ENCODE results near the gene RER1. TPM values are rescaled to one million over a fixed set of nuclear protein-coding genes. Genes with fewer than 3 reads are reported as not detected.
"Not testable (repeated sequence)": the region's sequence is repeated elsewhere in the genome, so short reads cannot be mapped to it uniquely, and the experiment has no call there.

RER1 gene
- total RNA-seq, 2 experiments from 2014 or later, result 60.5 to 138 TPM

DNA sequence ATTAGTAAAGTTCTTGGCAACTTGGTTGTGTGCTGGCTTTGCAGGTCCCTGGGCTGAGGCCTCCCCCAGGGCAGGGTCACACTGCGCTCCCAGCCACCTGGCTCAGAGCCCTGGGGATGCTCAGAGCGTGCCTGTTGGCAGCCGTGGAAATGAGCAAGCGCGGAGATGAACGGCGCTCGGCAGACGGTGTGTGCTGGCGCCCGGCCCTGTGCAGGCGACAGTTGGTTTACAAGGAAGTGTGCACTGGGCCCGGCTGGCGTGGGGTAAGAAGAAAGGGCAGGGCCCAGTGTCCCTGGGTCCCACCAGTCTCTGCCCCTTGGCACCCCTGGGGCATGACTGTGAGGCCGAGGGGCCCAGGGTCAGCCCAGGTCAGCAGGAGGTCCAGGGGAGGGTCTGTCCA, 46.4 kb downstream of the RER1 start:
- Histone ChIP-seq H2AFZ (ENCODE audit: low read length) (no peak overlapping the region), H4K20me1 (ENCODE audit: insufficient read depth, low read length) (no peaks in the 10 kb centered on the region; the same call in 1 of the 2 replicates), H3K4me1 (ENCODE audit: insufficient read depth, low read length, poor library complexity, severe bottlenecking) (peaks cover 5% of the 10 kb centered on the region), H3K79me2 (ENCODE audit: insufficient read depth, low read depth, low read length) (no peaks in the 10 kb centered on the region), H3K4me3 (ENCODE audit: low read depth, low read length, poor library complexity, severe bottlenecking) (no peak overlapping the region), H3K9me3 (ENCODE audit: low read length) (no peaks in the 10 kb centered on the region), H3K27ac (ENCODE audit: low read depth, low read length, poor library complexity, severe bottlenecking) (no peak overlapping the region), H3K4me2 (ENCODE audit: low read length) (no peak overlapping the region), H3K9me2 (ENCODE audit: insufficient read depth, low read length) (no peaks in the 10 kb centered on the region), H3K36me3 (ENCODE audit: insufficient read depth, low read length) (no peaks in the 10 kb centered on the region)
- DNase-seq (ENCODE audit: low spot score), result no peak
- TF ChIP-seq, protein P1, sequence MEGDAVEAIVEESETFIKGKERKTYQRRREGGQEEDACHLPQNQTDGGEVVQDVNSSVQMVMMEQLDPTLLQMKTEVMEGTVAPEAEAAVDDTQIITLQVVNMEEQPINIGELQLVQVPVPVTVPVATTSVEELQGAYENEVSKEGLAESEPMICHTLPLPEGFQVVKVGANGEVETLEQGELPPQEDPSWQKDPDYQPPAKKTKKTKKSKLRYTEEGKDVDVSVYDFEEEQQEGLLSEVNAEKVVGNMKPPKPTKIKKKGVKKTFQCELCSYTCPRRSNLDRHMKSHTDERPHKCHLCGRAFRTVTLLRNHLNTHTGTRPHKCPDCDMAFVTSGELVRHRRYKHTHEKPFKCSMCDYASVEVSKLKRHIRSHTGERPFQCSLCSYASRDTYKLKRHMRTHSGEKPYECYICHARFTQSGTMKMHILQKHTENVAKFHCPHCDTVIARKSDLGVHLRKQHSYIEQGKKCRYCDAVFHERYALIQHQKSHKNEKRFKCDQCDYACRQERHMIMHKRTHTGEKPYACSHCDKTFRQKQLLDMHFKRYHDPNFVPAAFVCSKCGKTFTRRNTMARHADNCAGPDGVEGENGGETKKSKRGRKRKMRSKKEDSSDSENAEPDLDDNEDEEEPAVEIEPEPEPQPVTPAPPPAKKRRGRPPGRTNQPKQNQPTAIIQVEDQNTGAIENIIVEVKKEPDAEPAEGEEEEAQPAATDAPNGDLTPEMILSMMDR (conservative IDR thresholded peaks at IDR 0.05; ENCODE audit: low read length), result no peak
- TF ChIP-seq EZH2phosphoT487 (IDR thresholded peaks at IDR 0.05; ENCODE audit: borderline replicate concordance, low read depth, low read length), result no peak
- intact Hi-C loops (cut with micrococcal nuclease; ENCODE audit: unreplicated experiment), result no loop called here
- CTCF ChIA-PET (ENCODE audit: unreplicated experiment), result no interaction called here
- POLR2A ChIA-PET, result no interaction called here
- no TSS peak for BruUV-seq (replicated peaks)

DNA sequence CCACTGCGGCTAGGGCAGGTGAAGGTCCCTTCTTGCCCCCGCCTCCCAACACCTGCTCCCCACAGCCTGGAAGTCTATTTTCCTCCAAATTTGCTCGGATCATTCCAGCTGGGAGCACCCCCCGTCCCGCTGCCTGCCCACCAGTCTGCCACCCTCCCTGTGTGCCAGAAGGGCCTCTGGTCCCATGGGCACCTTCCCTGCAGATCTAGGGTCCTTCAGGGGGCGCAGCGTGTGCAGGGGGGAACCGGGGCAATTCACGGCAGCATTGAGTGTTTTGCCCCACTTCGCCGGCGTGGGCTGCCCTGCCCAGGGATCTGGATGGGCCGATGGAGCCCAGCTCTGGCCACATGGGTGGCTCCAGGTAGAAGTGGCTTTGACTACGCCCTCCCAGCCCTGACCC, 47.0 kb downstream of the RER1 start:
- Histone ChIP-seq H3K27ac (ENCODE audit: low read depth, low read length, poor library complexity, severe bottlenecking) (no peak overlapping the region), H4K20me1 (ENCODE audit: insufficient read depth, low read length) (no peaks in the 10 kb centered on the region; the same call in 1 of the 2 replicates), H3K4me1 (ENCODE audit: insufficient read depth, low read length, poor library complexity, severe bottlenecking) (peaks cover 5% of the 10 kb centered on the region), H3K36me3 (ENCODE audit: insufficient read depth, low read length) (no peaks in the 10 kb centered on the region), H2AFZ (ENCODE audit: low read length) (no peak overlapping the region), H3K79me2 (ENCODE audit: insufficient read depth, low read depth, low read length) (no peaks in the 10 kb centered on the region), H3K9me2 (ENCODE audit: insufficient read depth, low read length) (no peaks in the 10 kb centered on the region), H3K4me2 (ENCODE audit: low read length) (no peak overlapping the region), H3K9me3 (ENCODE audit: low read length) (no peaks in the 10 kb centered on the region), H3K4me3 (ENCODE audit: low read depth, low read length, poor library complexity, severe bottlenecking) (no peak overlapping the region)
- BruUV-seq (replicated peaks), result no TSS peak
- intact Hi-C loops (cut with micrococcal nuclease; ENCODE audit: unreplicated experiment), result no loop called here
- CTCF ChIA-PET (ENCODE audit: unreplicated experiment), result no interaction called here
- TF ChIP-seq, protein P1 (conservative IDR thresholded peaks at IDR 0.05; ENCODE audit: low read length), result no peak
- TF ChIP-seq EZH2phosphoT487 (IDR thresholded peaks at IDR 0.05; ENCODE audit: borderline replicate concordance, low read depth, low read length), result no peak
- POLR2A ChIA-PET, result no interaction called here
- DNase-seq (ENCODE audit: low spot score), result no peak

DNA sequence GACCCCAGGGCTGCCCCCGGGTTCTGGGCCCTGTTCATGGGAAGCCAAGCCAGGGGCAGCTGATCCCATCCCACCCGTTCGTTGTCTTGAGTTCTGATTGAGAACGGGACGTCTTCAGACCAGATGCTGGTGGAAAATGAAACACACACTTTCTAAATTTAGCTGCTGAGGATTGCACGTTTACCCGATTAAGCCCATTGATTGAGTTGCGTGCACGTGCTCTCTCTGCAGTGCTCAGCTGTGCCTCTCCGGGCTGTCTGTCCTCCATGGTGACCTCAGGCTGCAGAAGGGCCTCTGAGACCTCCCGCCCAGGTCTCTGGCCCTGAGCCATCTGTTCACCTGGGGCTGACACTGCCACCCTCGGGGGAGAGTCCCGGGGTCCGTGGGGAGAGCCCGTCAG, 47.7 kb downstream of the RER1 start:
- TF ChIP-seq EZH2phosphoT487 (IDR thresholded peaks at IDR 0.05; ENCODE audit: borderline replicate concordance, low read depth, low read length), result no peak
- TF ChIP-seq, protein P1 (conservative IDR thresholded peaks at IDR 0.05; ENCODE audit: low read length), result no peak
- H3K4me3 ChIP-seq (ENCODE audit: low read depth, low read length, poor library complexity, severe bottlenecking), result no peak overlapping the region
- no peak overlapping the region for H2AFZ ChIP-seq (ENCODE audit: low read length)
- no peaks in the 10 kb centered on the region for H4K20me1 ChIP-seq (ENCODE audit: insufficient read depth, low read length)
- H3K36me3 ChIP-seq (ENCODE audit: insufficient read depth, low read length), result no peaks in the 10 kb centered on the region
- CTCF ChIA-PET (ENCODE audit: unreplicated experiment), result no interaction called here
- no peak overlapping the region for H3K27ac ChIP-seq (ENCODE audit: low read depth, low read length, poor library complexity, severe bottlenecking)
- no peak for DNase-seq (ENCODE audit: low spot score)
- no TSS peak for BruUV-seq (replicated peaks)
- no peaks in the 10 kb centered on the region for H3K9me2 ChIP-seq (ENCODE audit: insufficient read depth, low read length)
- H3K4me1 ChIP-seq (ENCODE audit: insufficient read depth, low read length, poor library complexity, severe bottlenecking), result peaks cover 5% of the 10 kb centered on the region
- no peaks in the 10 kb centered on the region for H3K79me2 ChIP-seq (ENCODE audit: insufficient read depth, low read depth, low read length)
- POLR2A ChIA-PET, result no interaction called here
- no peaks in the 10 kb centered on the region for H3K9me3 ChIP-seq (ENCODE audit: low read length)
- intact Hi-C loops (cut with micrococcal nuclease; ENCODE audit: unreplicated experiment), result no loop called here
- H3K4me2 ChIP-seq (ENCODE audit: low read length), result no peak overlapping the region

DNA sequence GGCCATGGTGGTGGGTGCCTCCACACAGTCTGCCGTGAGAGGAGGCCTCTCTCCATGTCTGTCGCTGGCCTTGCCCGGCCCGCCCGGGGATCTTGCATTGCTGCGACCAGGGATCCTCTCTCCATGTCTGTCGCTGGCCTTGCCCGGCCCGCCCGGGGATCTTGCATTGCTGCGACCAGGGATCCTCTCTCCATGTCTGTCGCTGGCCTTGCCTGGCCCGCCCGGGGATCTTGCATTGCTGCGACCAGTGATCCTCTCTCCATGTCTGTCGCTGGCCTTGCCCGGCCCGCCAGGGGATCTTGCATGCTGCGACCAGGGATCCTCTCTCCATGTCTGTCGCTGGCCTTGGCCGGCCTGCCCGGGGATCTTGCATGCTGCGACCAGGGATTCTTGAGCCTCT, 48.7 kb downstream of the RER1 start:
- H3K4me2 ChIP-seq (ENCODE audit: low read length); H3K9me3 ChIP-seq (ENCODE audit: low read length); H2AFZ ChIP-seq (ENCODE audit: low read length); BruUV-seq (replicated peaks); H3K9me2 ChIP-seq (ENCODE audit: insufficient read depth, low read length); CTCF ChIA-PET (ENCODE audit: unreplicated experiment); intact Hi-C loops (cut with micrococcal nuclease; ENCODE audit: unreplicated experiment); H3K27ac ChIP-seq (ENCODE audit: low read depth, low read length, poor library complexity, severe bottlenecking); H3K4me1 ChIP-seq (ENCODE audit: insufficient read depth, low read length, poor library complexity, severe bottlenecking); H4K20me1 ChIP-seq (ENCODE audit: insufficient read depth, low read length); H3K79me2 ChIP-seq (ENCODE audit: insufficient read depth, low read depth, low read length); POLR2A ChIA-PET; H3K4me3 ChIP-seq (ENCODE audit: low read depth, low read length, poor library complexity, severe bottlenecking); H3K36me3 ChIP-seq (ENCODE audit: insufficient read depth, low read length); DNase-seq (ENCODE audit: low spot score): not testable (repeated sequence)
